ENCODE data around the gene SNTG2.
"Not testable (repeated sequence)": the region's sequence is repeated elsewhere in the genome, so short reads cannot be mapped to it uniquely, and the experiment has no call there.

Gene SNTG2

DNA sequence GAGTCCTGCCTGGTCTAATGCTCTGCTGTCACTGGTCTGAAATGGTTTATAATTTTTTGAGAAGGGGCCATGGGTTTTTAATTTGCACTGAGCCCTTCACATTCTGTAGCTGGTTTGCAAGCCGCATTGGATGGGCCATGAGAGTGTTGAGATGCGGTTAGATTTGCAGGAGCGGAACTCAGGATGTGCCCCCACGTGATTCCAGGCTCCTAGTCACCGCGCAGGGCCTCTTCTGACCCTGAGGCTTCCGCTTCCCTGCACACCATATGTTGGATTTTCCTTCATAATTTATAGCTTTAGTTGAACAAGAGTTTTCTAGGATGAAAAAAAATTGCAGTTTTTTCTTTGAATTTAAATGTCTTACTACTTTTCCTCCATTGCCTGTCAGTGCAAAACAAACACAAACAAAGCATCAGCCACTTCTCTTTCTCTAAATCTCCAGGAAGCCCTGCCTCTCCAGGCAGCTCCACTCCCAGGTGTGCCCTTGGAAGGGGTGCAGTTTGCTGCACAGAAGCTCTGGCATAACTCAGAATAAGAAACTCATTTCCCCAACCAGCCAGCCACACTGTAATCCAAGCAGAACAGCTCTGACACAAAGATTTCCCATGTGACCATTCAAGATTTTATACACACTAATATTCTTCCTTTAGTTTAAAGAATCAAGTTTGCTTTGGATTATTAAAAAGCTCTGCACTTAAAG, 444.2 kb downstream of the SNTG2 start:
- no peak for DNase-seq

DNA sequence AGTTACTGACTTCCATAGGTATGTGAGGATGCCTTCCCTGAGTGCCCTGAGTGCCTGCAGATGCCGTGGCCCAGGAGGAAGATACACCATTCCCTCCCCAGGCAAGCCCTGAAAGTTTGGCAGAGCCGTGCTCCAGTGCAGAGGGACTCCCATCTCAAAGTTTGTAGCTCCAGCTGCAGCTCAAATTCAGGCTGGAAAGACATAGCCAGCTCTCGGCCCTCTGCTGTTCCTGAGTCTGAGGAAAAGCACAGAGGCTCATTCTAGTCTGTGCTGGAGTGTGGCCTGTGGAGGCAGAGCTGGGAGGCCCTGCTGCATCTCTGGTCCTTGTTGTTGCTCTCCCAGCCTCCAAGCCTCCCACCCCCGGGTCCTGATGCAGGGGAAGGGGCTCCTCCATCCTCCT, 446.7 kb downstream of the SNTG2 start:
- DNase-seq, result no peak

DNA sequence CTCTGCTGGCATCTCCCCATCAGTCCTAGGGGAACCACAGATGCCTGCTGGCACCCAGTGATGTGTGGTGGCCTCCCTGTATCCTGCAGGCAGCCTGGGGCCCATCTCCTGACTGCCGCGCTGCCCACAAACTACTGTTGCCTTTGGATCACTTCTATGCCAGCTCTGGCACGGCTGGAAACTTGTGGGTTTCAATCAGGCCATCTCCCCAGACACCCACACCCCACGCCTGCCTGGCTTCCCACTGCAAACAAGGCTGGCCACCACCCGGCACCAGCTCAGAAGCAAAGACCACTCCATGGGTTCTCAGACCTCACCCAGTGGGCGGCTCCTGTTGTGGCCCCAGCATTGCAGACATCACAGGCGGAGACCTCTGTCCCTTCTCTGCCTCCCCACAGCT, 447.5 kb downstream of the SNTG2 start:
- no peak for DNase-seq

DNA sequence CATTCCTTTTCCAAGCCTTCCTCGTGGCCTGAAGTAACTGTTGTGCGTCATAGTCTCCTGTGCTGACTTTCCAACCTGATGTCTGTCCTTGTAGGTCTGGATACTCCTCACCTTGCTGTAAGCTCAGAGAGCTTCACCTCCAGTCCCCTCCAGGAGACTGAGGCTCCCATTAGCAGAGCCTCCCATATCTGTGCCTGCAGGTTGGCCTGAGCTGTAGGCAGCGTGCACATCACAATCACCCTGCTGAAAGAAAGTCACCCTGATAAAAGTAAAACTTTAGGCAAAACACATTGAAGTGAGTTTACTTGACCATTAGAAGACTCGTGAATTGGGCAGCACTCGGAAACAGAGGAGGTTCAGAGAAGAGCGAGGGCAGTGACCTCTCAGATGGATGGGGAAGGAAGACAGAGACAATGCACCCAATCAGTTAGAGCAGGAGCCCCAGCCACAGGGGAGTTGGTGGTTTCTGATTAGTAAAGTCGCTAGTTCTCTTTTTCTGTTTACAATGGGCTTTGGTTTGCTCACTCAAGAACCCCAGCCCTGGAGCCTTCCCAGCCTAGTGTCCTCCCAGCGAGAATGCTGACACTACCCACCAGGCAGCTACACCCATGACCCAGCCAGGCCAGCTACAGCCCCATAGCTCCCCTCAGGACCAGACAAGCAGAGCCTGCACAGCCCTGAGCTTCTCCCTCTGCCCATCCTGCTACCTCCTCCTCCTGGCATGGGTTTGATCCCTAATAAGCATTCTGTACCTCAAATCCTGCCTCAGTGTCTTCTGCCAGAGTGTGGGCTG, 450.5 kb downstream of the SNTG2 start:
- no peak for DNase-seq

DNA sequence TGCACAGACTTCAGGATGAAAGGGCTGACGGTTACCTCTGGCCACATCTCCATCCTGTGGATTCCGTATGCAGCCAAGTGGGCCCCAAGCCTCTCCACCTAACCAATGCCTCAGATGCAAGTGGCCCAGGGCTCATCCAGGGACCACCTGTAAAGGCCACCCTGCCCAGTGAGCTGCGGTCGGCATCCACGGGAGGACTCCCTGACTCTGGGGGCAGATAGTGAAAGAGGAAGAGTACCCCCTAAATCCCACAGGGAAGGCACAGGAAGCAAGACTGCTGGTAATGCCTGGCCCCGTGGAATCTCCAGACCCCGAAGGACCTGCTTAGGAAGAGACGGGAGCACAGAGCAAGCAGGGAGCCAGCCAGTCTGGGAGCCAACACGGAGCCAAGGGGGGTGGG, 451.4 kb downstream of the SNTG2 start:
- no peak for DNase-seq

DNA sequence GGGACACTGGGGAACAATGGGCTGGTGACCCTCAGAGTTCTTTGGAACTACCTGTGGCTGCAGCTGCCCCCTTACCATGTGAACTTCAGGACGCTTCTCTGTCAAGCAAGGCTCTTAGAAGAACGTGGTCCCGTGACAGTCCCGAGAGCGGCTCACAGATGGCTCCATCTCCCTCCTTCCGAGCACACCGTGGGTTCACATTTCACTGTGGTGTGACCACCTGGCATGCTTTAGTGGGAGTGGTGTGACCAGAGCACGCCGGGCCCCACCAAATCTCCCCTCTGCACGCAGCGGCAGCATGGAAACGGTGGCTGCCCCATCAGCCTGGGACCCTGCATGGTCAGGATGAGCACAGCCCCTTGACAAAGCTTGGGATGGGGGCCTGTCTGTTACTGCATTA, 452.9 kb downstream of the SNTG2 start:
- DNase-seq, result no peak

DNA sequence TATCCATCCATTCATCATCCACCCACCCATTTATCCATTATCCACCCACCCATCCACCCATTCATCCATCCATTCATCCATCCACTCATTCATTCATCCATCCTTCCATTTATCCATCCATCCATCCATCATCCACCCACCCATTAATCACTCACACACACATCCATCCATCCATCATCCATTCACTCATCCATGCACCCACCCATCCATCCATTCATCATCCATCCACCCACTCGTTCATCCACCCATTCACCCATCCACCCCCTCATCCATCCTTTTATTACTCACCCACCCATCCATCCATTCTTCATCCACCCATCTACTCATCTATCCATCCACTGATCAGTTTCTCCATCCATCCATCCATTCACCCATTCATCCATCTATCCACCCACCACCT, 454.5 kb downstream of the SNTG2 start:
- DNase-seq, result no peak

DNA sequence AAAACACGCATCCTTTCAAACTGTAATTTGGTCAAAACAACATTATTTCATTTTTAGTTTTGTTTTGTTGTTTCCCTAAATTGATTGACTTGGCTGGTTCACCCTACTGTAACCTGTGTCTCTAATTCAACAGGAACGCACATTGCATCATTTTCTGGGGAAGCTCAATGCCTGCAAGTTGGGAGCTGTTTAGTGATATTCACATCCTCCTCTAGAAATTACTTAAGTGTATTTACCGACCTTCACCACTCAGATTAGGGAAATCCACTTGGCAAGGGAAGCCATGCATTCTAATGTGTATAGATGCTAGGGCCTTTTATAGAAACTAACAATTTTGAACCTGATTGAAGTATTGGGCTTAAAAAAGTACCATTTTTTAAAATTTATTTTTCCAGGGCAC, 455.3 kb downstream of the SNTG2 start:
- no peak for DNase-seq

DNA sequence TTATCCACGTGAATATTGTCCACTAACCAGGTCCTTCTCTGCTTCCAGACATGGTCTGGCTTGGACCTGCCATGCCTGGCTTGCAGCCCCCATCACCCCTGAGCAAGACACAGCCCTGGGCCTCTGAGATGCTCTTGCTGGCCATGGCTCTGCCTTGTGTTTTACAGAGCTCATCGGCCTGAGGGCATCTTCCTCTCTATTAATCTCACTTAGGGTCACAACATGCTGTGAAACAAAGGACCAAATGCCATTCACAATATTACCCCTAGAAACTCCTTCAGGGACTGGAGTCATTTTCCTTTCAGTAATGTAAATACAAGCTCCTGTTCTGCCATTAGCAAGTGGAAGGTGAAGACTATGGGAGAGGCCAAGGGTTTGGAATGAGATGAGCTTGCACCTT, 455.8 kb downstream of the SNTG2 start:
- DNase-seq, result no peak

DNA sequence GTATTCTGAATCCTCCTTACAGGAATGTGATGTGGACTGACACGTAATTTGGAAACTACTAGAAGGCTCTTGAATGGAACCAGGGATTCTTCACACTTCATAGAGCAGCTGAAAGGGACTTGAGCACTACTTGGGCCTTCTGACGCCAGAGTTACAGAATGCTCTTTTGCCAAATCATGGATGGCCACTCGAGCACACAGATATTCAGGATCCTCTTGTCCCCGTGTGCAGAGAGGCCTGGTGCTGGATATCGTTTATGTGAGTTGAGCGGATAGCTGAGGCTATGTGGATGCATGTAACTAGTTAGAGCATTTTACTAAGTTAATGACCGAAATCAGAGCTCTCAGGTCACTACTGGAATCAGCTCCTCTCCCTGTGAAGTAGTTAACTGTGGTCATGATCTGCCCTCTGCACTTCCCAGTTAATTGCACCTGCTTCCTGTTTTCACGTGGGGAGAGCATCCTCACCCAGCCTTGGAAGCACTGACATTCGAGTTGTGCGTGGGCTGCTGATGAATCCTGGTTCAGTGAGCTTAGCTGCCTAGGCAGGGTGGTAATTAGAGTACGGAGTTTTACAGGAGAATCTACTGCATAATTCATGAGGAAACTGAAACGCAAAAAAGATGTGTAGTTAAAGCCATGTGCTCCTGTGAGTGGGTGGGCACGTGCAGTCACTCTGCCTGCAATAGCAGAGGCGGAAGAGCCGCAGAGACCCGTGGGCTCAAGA, 457.5 kb downstream of the SNTG2 start:
- no peak for DNase-seq

DNA sequence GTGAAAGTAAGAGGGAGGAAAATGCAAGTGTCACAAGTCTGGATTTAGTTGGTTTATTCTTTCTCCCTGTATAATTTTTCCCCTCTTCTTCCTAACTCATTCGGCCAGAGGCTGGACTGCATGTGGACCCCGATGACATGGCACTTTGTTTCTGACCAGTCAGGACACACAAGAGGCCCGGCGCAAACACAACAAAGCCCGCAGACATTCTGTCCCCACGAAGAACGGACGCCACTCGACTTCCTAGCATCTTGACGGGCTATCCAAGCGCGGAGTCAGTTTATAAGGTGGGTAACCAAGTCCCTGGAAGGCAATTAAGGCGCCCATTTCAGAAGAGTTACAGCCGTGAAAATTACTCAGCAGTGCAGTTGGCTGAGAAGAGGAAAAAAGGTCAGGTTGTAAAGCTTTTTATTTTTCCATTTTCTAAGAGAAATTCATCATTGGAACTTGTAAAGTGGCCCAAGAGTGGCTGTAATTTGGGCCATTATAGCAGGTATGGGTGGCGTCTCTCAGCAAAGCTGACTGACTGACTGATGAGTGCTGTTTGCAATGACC, 462.6 kb downstream of the SNTG2 start, which contains the start of gene TPO:
Gene TPO, plus strand, starts transcription at position 308 of the 555 bp plus-strand sequence. CDS start 946 bp downstream, outside the sequence.
- no peak for DNase-seq

DNA sequence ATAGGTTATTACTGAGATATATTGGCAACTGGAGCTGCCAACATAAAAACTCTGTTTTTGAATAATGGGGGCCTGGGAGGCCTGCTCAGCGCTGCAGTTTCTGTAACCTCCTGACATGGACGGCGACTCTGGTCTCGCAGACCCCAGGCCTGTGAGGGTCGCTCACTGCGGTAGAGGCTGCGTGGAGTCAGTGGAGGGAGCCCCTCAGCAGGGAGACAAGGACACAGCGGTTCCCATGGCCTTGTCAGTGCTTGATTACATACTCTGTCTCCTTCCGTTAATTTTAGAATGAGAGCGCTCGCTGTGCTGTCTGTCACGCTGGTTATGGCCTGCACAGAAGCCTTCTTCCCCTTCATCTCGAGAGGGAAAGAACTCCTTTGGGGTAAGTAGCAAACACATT, 463.5 kb downstream of the SNTG2 start:
- no peak for DNase-seq

DNA sequence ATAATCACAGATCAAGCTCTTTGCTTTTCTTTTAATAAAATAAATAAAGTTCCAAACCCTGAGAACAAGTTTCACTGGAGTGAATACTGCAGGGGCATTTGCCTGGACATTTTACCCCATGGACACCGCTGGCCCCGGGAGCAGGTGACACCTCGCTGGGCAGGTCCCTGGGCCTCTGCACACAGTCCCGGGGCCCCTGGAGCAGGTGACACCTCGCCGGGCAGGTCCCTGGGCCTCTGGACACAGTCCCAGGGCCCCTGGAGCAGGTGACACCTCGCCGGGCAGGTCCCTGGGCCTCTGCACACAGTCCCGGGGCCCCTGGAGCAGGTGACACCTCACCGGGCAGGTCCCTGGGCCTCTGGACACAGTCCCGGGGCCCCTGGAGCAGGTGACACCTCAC, 464.3 kb downstream of the SNTG2 start:
- not testable (repeated sequence) for DNase-seq

DNA sequence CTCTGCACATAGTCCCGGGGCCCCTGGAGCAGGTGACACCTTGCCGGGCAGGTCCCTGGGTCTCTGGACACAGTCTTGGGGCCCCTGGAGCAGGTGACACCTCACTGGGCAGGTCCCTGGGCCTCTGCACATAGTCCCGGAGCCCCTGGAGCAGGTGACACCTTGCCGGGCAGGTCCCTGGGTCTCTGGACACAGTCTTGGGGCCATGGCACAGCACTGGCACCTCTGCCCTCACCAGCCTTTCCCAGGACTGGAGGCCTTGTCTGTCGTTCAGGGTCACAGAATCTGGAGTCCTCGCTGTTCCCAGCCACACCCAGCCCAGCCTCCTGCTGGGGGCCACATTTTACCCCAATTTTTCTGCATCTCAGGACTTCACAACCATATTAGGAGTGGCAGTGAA, 464.9 kb downstream of the SNTG2 start:
- no peak for DNase-seq

Measured in activated CD4-positive, alpha-beta T cell treated with anti-CD3 and anti-CD28 coated beads for 48 hours (primary cell).